Measurements from ENCODE around the gene BCL7C. TPM values are rescaled to one million over a fixed set of nuclear protein-coding genes. Genes with fewer than 3 reads are reported as not detected.

Gene BCL7C
- total and polyA plus RNA-seq, 10 of the 15 experiments (the other 5 are each of a cell fraction or from before 2014, with no cell fraction given), result 1.1 to 30.5 (median 13.7) TPM

- TF ChIP-seq MLLT1 (IDR thresholded peaks at IDR 0.05) (no peak), RELB (IDR thresholded peaks at IDR 0.05; ENCODE audit: low read depth) (no peak), BCLAF1 (IDR thresholded peaks at IDR 0.05) (no peak)
Measured at GRCh38 chr16:30838876-30839471, 54.9 kb downstream of the BCL7C start (continued).

GRCh38 chr16:30837904-30838303 lies 56.0 kb downstream of the BCL7C start:
- DNase-seq (ENCODE audit: low read depth, low spot score) (no peak), ATAC-seq (no peak), FAIRE-seq (no peak)
- Histone ChIP-seq H3K9me3 (replicated peaks; ENCODE audit: control insufficient read depth, insufficient read depth, low read length) (no peaks in the 10 kb centered on the region), H2AFZ (ENCODE audit: control insufficient read depth, low read depth, low read length) (no peak overlapping the region), H4K20me1 (ENCODE audit: control insufficient read depth, insufficient read depth) (no peaks in the 10 kb centered on the region), H3K79me2 (ENCODE audit: control insufficient read depth, insufficient read depth, low read length) (no peaks in the 10 kb centered on the region), H3K9ac (ENCODE audit: control insufficient read depth, insufficient read depth, low read length) (no peak overlapping the region), H3K4me1 (ENCODE audit: control insufficient read depth, insufficient read depth, low read length) (no peaks in the 10 kb centered on the region), H3K4me3 (no peak overlapping the region), H3K27me3 (replicated peaks in 1 of 2; ENCODE audit: control insufficient read depth in 2 of 2, insufficient read depth in 2 of 2, low read length in 1 of 2) (no peaks in the 10 kb centered on the region), H3K27ac (ENCODE audit: control insufficient read depth, insufficient read depth) (no peak overlapping the region), H3K4me2 (ENCODE audit: control insufficient read depth, insufficient read depth) (no peak overlapping the region), H3K36me3 (ENCODE audit: control insufficient read depth in 2 of 2, insufficient read depth in 2 of 2, low read length in 1 of 2) (no peaks in the 10 kb centered on the region)
- BruUV-seq (replicated peaks), result no TSS peak
- CTCF ChIA-PET, result interaction anchor here (1.1 to 2.5 kb wide), 3 partner anchors 7 to 104 kb away, joined by 4 to 7 read pairs (median 5); no protein-coding TSS in a partner anchor
- 18% methylated on average over 1 of the region's 1 CpG for WGBS (ENCODE audit: insufficient coverage, insufficient replicate concordance, low lambda C conversion rate, missing lambda C conversion rate)
- SMC1A ChIA-PET (ENCODE audit: uncharacterized antibody, unreplicated experiment), result interaction anchor here (0.6 to 1.4 kb wide), 3 partner anchors 27 to 63 kb away, joined by 3 to 4 read pairs (median 3); no protein-coding TSS in a partner anchor
- RAD21 ChIA-PET (ENCODE audit: unreplicated experiment), result no interaction called here
- intact Hi-C loops (cut with micrococcal nuclease; ENCODE audit: unreplicated experiment) (no loop called here), in situ Hi-C loops (cut with MboI) (no loop called here)
- POLR2A ChIA-PET, result no interaction called here
- no peak for TF ChIP-seq PRDM15 (CRISPR knock-in tag; IDR thresholded peaks at IDR 0.05)
- no peak for TF ChIP-seq ZNF274 (IDR thresholded peaks at IDR 0.05; ENCODE audit: insufficient read depth, insufficient read length)
- no peak for TF ChIP-seq ETV6 (conservative IDR thresholded peaks at IDR 0.05 in 1 of 2, IDR thresholded peaks at IDR 0.05 in 1 of 2; ENCODE audit: borderline replicate concordance in 1 of 2, low read depth in 1 of 2)
- TF ChIP-seq MLLT1 (IDR thresholded peaks at IDR 0.05), result no peak
- TF ChIP-seq MYC (IDR thresholded peaks at IDR 0.05; ENCODE audit: insufficient read depth, insufficient read length, insufficient replicate concordance, low read length, severe bottlenecking), result no peak
- no peak for TF ChIP-seq BMI1 (IDR thresholded peaks at IDR 0.05; ENCODE audit: borderline replicate concordance)

All from GM12878 (cell line).